ENCODE data around the gene TMEM132C.
A peak's percentile ranks its signal among the peaks of the same experiment; 100 is the strongest.

Gene TMEM132C

DNA sequence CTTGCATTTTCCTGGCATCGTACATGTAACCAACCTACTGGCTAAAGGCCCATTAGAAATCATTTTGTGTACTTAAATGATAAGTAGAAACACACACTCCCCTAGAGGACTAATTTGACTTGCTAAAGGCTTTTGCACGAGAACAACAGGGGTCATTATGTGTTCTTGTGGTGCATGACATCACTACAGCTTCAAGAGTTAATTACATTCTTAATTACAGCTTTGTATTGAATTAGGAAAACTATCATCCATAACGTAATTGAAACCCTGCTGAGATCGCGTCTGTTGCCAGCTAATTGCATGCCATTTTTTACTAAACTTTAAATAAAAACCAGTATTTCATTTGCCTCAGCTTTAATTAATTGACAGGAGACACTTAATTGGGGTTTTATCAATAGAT is 51.4 kb downstream of the TMEM132C start:
- DNase-seq (ENCODE audit: low read depth in 2 of 2), result peak in 1 of 2 donors; percentile 2
- TF ChIP-seq, protein P1, sequence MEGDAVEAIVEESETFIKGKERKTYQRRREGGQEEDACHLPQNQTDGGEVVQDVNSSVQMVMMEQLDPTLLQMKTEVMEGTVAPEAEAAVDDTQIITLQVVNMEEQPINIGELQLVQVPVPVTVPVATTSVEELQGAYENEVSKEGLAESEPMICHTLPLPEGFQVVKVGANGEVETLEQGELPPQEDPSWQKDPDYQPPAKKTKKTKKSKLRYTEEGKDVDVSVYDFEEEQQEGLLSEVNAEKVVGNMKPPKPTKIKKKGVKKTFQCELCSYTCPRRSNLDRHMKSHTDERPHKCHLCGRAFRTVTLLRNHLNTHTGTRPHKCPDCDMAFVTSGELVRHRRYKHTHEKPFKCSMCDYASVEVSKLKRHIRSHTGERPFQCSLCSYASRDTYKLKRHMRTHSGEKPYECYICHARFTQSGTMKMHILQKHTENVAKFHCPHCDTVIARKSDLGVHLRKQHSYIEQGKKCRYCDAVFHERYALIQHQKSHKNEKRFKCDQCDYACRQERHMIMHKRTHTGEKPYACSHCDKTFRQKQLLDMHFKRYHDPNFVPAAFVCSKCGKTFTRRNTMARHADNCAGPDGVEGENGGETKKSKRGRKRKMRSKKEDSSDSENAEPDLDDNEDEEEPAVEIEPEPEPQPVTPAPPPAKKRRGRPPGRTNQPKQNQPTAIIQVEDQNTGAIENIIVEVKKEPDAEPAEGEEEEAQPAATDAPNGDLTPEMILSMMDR (IDR thresholded peaks at IDR 0.05; ENCODE audit: low read depth, low read length), result no peak
- H3K4me3 ChIP-seq (replicated peaks in 1 of 2; ENCODE audit: low read depth in 2 of 2, low read length in 2 of 2), result no peak overlapping the region

DNA sequence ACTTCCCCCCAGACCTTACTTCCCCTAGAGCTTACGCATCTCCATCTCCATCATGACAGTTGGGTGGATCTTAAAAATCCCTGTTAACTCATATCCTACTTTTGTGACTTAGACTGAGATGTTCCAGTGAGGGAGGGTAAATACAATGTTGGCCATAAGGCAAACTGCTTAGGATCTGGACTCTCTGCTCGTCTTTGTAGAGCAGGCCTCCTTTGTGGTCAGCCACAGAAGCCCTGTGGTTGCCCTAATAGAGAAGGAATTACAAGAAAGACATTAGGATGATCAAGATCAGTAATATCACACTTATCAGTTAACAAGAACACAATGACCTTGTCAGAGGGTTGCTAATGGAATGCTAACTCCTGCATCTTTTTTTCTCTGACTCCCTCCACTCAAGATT is 52.0 kb downstream of the TMEM132C start:
- TF ChIP-seq, protein P1 (IDR thresholded peaks at IDR 0.05; ENCODE audit: low read depth, low read length), result no peak
- no peak for DNase-seq (ENCODE audit: low read depth in 2 of 2)
- no peak overlapping the region for H3K4me3 ChIP-seq (replicated peaks in 1 of 2; ENCODE audit: low read depth in 2 of 2, low read length in 2 of 2)

DNA sequence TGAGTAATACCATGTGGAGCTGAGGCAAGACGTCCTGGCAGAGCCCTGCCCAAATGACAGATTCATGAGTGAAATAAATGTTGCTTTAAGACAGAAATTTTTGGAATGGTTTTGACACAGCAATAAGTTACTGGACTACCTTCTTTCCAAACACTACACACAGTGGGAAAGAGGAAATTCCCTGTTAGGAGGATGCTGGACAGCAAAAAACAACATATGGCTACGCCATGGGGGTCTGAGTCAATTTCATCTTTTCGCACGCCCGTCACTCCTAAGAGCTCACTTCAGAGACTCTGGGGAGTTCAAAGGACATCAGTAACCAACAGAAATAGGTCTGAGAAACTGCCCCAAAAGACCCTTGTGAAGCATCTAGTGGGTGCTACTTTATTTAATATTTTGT is 55.4 kb downstream of the TMEM132C start:
- H3K4me3 ChIP-seq (replicated peaks in 1 of 2; ENCODE audit: low read depth in 2 of 2, low read length in 2 of 2), result no peak overlapping the region
- no peak for DNase-seq (ENCODE audit: low read depth in 2 of 2)
- TF ChIP-seq, protein P1 (IDR thresholded peaks at IDR 0.05; ENCODE audit: low read depth, low read length), result no peak

DNA sequence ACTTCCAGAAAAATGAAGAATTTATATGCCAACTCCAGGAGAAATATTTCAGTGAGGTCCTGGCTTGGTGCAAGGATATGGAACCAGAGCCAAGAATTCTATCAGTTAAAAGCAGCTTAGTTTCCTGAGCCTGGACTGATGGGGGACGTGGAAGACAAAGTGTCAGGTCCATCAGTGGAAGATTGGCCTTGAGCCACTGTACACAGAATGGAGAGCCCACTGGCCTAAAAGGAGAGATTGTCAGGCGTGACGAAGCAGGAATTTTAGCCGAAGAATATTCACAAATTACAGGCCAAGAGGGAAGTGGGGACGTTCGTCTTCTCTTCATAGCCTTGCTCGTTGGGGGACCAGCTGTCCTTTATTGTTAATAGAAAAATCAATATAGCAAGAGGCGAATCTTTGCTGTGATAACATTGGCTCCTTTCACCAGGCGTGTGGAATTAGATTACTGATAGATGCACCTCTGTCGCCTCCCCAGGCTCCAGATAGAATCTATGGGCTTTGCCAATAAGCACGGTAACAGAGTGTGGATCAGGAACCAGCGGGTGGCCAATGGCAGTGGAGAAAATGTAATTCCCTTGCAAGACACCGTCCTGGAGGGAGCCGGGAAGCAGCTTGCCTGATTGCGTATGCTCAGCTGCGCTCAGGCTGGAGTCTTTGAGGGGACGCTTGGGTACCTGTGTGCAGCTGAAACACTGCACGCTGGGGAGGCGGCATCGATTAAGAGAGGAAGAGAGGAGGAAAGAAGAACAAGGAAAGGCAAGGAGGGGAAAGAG is 56.4 kb downstream of the TMEM132C start:
- TF ChIP-seq, protein P1 (IDR thresholded peaks at IDR 0.05; ENCODE audit: low read depth, low read length), result no peak
- peak in 1 of 2 donors; percentile 10 for DNase-seq (ENCODE audit: low read depth in 2 of 2)
- no peak overlapping the region for H3K4me3 ChIP-seq (replicated peaks in 1 of 2; ENCODE audit: low read depth in 2 of 2, low read length in 2 of 2)

DNA sequence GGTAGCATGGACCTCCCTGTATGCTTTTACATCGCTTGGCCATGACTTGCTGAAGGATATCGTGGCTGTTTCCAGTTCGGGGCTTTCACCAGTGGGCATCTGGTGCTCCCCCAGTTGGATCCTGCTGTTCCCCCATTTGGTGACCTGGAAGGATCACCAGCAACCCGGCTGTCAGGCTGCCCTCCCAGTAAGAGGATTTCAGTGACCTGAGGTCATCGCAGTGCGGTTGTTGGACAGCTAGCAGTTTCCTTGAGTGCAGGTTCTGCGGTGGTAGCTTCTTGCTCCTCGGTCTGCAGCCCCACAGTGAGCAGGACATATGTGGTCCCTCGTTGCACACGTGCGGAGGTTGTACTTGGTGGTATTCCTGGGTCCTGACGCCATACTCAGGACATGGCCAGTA is 58.7 kb downstream of the TMEM132C start:
- H3K4me3 ChIP-seq (replicated peaks in 1 of 2; ENCODE audit: low read depth in 2 of 2, low read length in 2 of 2), result no peak overlapping the region
- TF ChIP-seq, protein P1 (IDR thresholded peaks at IDR 0.05; ENCODE audit: low read depth, low read length), result no peak
- no peak for DNase-seq (ENCODE audit: low read depth in 2 of 2)

DNA sequence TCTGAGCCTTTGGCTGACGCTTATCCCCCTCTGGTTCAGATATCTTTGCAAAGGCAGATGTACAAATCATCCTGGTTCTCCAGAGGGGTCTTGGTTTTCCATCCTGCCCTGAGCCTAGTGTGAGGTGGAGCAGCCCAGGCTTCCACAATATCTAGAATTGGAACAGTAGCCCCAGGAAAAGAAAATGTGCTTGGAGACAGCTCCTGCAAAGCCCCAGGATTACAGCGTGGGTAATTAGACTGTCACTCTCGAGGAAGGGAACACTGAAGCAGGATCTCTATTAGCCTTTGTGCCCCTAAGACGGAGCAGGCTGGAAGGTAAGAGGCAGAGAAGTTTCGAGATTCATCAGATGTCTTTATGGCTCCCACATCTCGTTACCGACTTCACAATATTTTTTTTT is 59.4 kb downstream of the TMEM132C start:
- TF ChIP-seq, protein P1 (IDR thresholded peaks at IDR 0.05; ENCODE audit: low read depth, low read length), result no peak
- no peak for DNase-seq (ENCODE audit: low read depth in 2 of 2)
- H3K4me3 ChIP-seq (replicated peaks in 1 of 2; ENCODE audit: low read depth in 2 of 2, low read length in 2 of 2), result no peak overlapping the region

DNA sequence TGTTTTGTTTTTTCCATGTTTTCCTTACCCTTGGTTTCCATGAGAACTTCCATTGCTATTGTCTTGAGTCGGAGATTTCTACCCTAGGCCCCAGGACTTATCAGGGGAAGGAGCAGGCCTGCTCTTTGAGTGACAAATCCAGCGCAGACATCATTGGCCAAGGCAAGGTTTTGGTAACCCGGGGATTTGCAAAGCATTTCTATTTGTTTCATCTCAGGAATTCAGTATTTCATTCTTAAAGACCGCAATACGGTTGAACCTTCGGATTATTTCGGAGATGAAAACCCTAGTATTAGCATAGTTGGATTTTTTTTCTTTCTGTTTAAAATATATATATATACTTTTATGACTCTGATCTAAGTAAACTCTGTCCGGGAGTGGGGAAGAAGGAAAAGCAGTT is 62.0 kb downstream of the TMEM132C start:
- no peak overlapping the region for H3K4me3 ChIP-seq (replicated peaks in 1 of 2; ENCODE audit: low read depth in 2 of 2, low read length in 2 of 2)
- TF ChIP-seq, protein P1 (IDR thresholded peaks at IDR 0.05; ENCODE audit: low read depth, low read length), result no peak
- no peak for DNase-seq (ENCODE audit: low read depth in 2 of 2)

Data from cardiac fibroblast (primary cell).